ENCODE results near the gene HMGCLL1. TPM values are rescaled to one million over a fixed set of nuclear protein-coding genes. Genes with fewer than 3 reads are reported as not detected.

The HMGCLL1 gene
- total and polyA plus RNA-seq, 2 donors (not counting 1 experiment from before 2014, with no cell fraction given): not detected

- H3K4me2 ChIP-seq (replicated peaks; ENCODE audit: low read depth, low read length, poor library complexity, severe bottlenecking): no peak overlapping the region
- Mint-ChIP-seq H3K9me3 (ENCODE audit: insufficient read depth) (peaks cover 2% of the 10 kb centered on the region), H3K27me3 (no peaks in the 10 kb centered on the region), H3K27ac (no peak overlapping the region), H3K4me3 (no peak overlapping the region), H3K4me1 (no peaks in the 10 kb centered on the region)
- H3K9me3 ChIP-seq (ENCODE audit: control extremely low read depth in 1 of 3, control insufficient read depth in 2 of 3, insufficient read depth in 1 of 3, low read length in 2 of 3): no peaks in the 10 kb centered on the region
- H3K27ac ChIP-seq (ENCODE audit: low read length in 2 of 2): no peak overlapping the region
- H3K4me3 ChIP-seq (ENCODE audit: control extremely low read depth in 1 of 5, extremely low read depth in 1 of 5, insufficient read depth in 1 of 5, low read depth in 2 of 5, low read length in 4 of 5): no peak overlapping the region
- no peak overlapping the region for H3K9ac ChIP-seq (ENCODE audit: low read length)
- ChIA-PET POLR2A (no interaction called here), CTCF (no interaction called here)
- H2AFZ ChIP-seq (ENCODE audit: insufficient read depth, low read depth, low read length, poor library complexity, severe bottlenecking): no peak overlapping the region
- TF ChIP-seq CTCF (IDR thresholded peaks at IDR 0.05) (no peak), EZH2 (IDR thresholded peaks at IDR 0.05; ENCODE audit: borderline replicate concordance, insufficient read depth, low read depth, low read length, poor library complexity, severe bottlenecking) (no peak)
- no peaks in the 10 kb centered on the region for H3K36me3 ChIP-seq (replicated peaks in 1 of 2; ENCODE audit: control extremely low read depth in 1 of 2, control insufficient read depth in 1 of 2, extremely low read depth in 1 of 2, insufficient read depth in 2 of 2, low read length in 1 of 2)
- no peaks in the 10 kb centered on the region for H3K79me2 ChIP-seq (ENCODE audit: control insufficient read depth, insufficient read depth, low read length)
- intact Hi-C loops (cut with micrococcal nuclease): no loop called here
- no peaks in the 10 kb centered on the region for H3K4me1 ChIP-seq (ENCODE audit: control insufficient read depth in 2 of 2, insufficient read depth in 2 of 2, low read length in 2 of 2)
- no peaks in the 10 kb centered on the region for H4K20me1 ChIP-seq (ENCODE audit: control insufficient read depth, insufficient read depth, low read length, poor library complexity, severe bottlenecking)
- ATAC-seq (ENCODE audit: low read depth) (no peak), DNase-seq (no peak)
- H3K27me3 ChIP-seq (replicated peaks in 1 of 4; ENCODE audit: control extremely low read depth in 1 of 4, control insufficient read depth in 3 of 4, insufficient read depth in 4 of 4, low read length in 3 of 4): no peaks in the 10 kb centered on the region
- WGBS (ENCODE audit: insufficient coverage): 39% methylated on average over 2 of the region's 2 CpGs
Measured at GRCh38 chr6:55433446-55434130, 145.4 kb downstream of the HMGCLL1 start.

GRCh38 chr6:55423933-55424332 is 155.1 kb downstream of the HMGCLL1 start:
- Histone ChIP-seq H3K36me3 (replicated peaks in 1 of 2; ENCODE audit: control extremely low read depth in 1 of 2, control insufficient read depth in 1 of 2, extremely low read depth in 1 of 2, insufficient read depth in 2 of 2, low read length in 1 of 2) (no peaks in the 10 kb centered on the region), H4K20me1 (ENCODE audit: control insufficient read depth, insufficient read depth, low read length, poor library complexity, severe bottlenecking) (no peaks in the 10 kb centered on the region), H3K27ac (ENCODE audit: low read length in 2 of 2) (no peak overlapping the region), H3K9ac (ENCODE audit: low read length) (no peak overlapping the region), H3K4me1 (ENCODE audit: control insufficient read depth in 2 of 2, insufficient read depth in 2 of 2, low read length in 2 of 2) (no peaks in the 10 kb centered on the region), H3K79me2 (ENCODE audit: control insufficient read depth, insufficient read depth, low read length) (no peaks in the 10 kb centered on the region), H3K4me2 (replicated peaks; ENCODE audit: low read depth, low read length, poor library complexity, severe bottlenecking) (no peak overlapping the region), H2AFZ (ENCODE audit: insufficient read depth, low read depth, low read length, poor library complexity, severe bottlenecking) (no peak overlapping the region), H3K9me3 (ENCODE audit: control extremely low read depth in 1 of 3, control insufficient read depth in 2 of 3, insufficient read depth in 1 of 3, low read length in 2 of 3) (no peaks in the 10 kb centered on the region), H3K4me3 (ENCODE audit: control extremely low read depth in 1 of 5, extremely low read depth in 1 of 5, insufficient read depth in 1 of 5, low read depth in 2 of 5, low read length in 4 of 5) (no peak overlapping the region), H3K27me3 (replicated peaks in 1 of 4; ENCODE audit: control extremely low read depth in 1 of 4, control insufficient read depth in 3 of 4, insufficient read depth in 4 of 4, low read length in 3 of 4) (no peaks in the 10 kb centered on the region)
- H3K4me1 Mint-ChIP-seq: no peaks in the 10 kb centered on the region
- H3K4me3 Mint-ChIP-seq: no peak overlapping the region
- ATAC-seq (ENCODE audit: low read depth): no peak
- DNase-seq: no peak
- POLR2A ChIA-PET: no interaction called here
- H3K27me3 Mint-ChIP-seq: no peaks in the 10 kb centered on the region
- no peak for TF ChIP-seq EZH2 (IDR thresholded peaks at IDR 0.05; ENCODE audit: borderline replicate concordance, insufficient read depth, low read depth, low read length, poor library complexity, severe bottlenecking)
- TF ChIP-seq CTCF (IDR thresholded peaks at IDR 0.05): no peak
- intact Hi-C loops (cut with micrococcal nuclease): no loop called here
- CTCF ChIA-PET: no interaction called here
- H3K27ac Mint-ChIP-seq: no peak overlapping the region
- WGBS (ENCODE audit: insufficient coverage): 40% methylated on average over 1 of the region's 2 CpGs
- no peaks in the 10 kb centered on the region for H3K9me3 Mint-ChIP-seq (ENCODE audit: insufficient read depth)
